HL-60 (cell line): ENCODE results near the gene PPP1R17.
A peak's percentile ranks its signal among the peaks of the same experiment; 100 is the strongest.

Source experiments
- DNase-seq, 2 experiments: peaks; one replicate each; pipeline ENCODE4 v3.0.0-alpha.2; 2010 to 2020; ENCODE audit warnings: low read depth in 1 of 2, low spot score in 1 of 2
- H3K27ac ChIP-seq: fragments of 250-450 bp; sonication (Bioruptor Pico); replicated peaks from 2 replicates; pipeline ENCODE4 v1.5.1; 2020; ENCODE audit warnings: mild to moderate bottlenecking, moderate library complexity
- H3K27me3 ChIP-seq: fragments of 250-450 bp; sonication (Bioruptor Pico); 2 replicates; pipeline ENCODE4 v1.5.1; 2021; ENCODE audit warnings: mild to moderate bottlenecking, moderate library complexity; ENCODE audit not compliant: insufficient read depth, poor library complexity, severe bottlenecking
- H3K4me3 ChIP-seq: replicated peaks from 2 replicates; pipeline ENCODE4 v1.5.1; 2011; ENCODE audit warnings: mild to moderate bottlenecking, control low read depth, low read length; ENCODE audit not compliant: insufficient read depth
- GABPA ChIP-seq: IDR thresholded peaks from 2 replicates; pipeline ENCODE4 v1.6.1; 2012; ENCODE audit warnings: low read depth
- POLR2AphosphoS5 ChIP-seq: IDR thresholded peaks from 2 replicates; pipeline ENCODE4 v1.6.1; 2012; ENCODE audit warnings: low read depth
- SPI1 ChIP-seq: IDR thresholded peaks from 2 replicates; pipeline ENCODE4 v1.6.1; 2012; ENCODE audit warnings: low read depth, mild to moderate bottlenecking, borderline replicate concordance
- TF ChIP-seq, protein P1 (sequence below): IDR thresholded peaks from one replicate; pipeline ENCODE4 v1.5.1; 2011; ENCODE audit warnings: low read length, control low read depth, inconsistent platforms; ENCODE audit not compliant: insufficient read depth
- TF ChIP-seq, protein P2 (sequence below): IDR thresholded peaks from 2 replicates; pipeline ENCODE4 v1.6.1; 2012; ENCODE audit warnings: low read depth; ENCODE audit not compliant: insufficient replicate concordance

Gene PPP1R17

DNA sequence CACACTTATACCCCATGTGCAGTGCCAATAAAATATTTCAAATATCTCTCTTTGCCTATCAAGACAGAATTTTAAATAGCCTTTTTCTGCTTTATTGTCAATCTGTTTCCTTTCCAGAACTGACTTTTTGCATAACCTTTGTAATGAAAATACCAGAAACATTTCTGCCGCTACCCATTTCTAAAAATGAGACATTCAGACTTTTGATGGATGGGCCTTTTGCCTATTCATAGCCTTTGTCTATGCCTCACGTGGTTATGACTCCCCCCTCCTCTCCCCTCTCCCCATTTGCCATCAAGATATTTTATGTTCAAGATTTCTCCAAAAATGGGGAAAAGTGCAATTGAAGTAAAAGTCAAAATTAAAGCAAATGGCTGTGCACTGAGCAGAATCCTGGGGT, 5.9 kb downstream of the PPP1R17 start:
- TF ChIP-seq, protein P1, sequence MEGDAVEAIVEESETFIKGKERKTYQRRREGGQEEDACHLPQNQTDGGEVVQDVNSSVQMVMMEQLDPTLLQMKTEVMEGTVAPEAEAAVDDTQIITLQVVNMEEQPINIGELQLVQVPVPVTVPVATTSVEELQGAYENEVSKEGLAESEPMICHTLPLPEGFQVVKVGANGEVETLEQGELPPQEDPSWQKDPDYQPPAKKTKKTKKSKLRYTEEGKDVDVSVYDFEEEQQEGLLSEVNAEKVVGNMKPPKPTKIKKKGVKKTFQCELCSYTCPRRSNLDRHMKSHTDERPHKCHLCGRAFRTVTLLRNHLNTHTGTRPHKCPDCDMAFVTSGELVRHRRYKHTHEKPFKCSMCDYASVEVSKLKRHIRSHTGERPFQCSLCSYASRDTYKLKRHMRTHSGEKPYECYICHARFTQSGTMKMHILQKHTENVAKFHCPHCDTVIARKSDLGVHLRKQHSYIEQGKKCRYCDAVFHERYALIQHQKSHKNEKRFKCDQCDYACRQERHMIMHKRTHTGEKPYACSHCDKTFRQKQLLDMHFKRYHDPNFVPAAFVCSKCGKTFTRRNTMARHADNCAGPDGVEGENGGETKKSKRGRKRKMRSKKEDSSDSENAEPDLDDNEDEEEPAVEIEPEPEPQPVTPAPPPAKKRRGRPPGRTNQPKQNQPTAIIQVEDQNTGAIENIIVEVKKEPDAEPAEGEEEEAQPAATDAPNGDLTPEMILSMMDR: no peak
- TF ChIP-seq POLR2AphosphoS5 (no peak), GABPA (no peak), SPI1 (no peak)
- TF ChIP-seq, protein P2, sequence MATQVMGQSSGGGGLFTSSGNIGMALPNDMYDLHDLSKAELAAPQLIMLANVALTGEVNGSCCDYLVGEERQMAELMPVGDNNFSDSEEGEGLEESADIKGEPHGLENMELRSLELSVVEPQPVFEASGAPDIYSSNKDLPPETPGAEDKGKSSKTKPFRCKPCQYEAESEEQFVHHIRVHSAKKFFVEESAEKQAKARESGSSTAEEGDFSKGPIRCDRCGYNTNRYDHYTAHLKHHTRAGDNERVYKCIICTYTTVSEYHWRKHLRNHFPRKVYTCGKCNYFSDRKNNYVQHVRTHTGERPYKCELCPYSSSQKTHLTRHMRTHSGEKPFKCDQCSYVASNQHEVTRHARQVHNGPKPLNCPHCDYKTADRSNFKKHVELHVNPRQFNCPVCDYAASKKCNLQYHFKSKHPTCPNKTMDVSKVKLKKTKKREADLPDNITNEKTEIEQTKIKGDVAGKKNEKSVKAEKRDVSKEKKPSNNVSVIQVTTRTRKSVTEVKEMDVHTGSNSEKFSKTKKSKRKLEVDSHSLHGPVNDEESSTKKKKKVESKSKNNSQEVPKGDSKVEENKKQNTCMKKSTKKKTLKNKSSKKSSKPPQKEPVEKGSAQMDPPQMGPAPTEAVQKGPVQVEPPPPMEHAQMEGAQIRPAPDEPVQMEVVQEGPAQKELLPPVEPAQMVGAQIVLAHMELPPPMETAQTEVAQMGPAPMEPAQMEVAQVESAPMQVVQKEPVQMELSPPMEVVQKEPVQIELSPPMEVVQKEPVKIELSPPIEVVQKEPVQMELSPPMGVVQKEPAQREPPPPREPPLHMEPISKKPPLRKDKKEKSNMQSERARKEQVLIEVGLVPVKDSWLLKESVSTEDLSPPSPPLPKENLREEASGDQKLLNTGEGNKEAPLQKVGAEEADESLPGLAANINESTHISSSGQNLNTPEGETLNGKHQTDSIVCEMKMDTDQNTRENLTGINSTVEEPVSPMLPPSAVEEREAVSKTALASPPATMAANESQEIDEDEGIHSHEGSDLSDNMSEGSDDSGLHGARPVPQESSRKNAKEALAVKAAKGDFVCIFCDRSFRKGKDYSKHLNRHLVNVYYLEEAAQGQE: no peak
- Histone ChIP-seq H3K27ac (no peak overlapping the region), H3K27me3 (peaks cover 10% of the 10 kb centered on the region)

GRCh38 chr7:31695859-31696614, 9.0 kb downstream of the PPP1R17 start:
- Histone ChIP-seq H3K27ac (no peak overlapping the region), H3K27me3 (peaks cover 15% of the 10 kb centered on the region), H3K4me3 (no peak overlapping the region)
- TF ChIP-seq POLR2AphosphoS5 (no peak), GABPA (no peak), SPI1 (no peak)
- TF ChIP-seq, protein P2: no peak
- TF ChIP-seq, protein P1: no peak
- DNase-seq: peak in 1 of 2 experiments; percentile 68

More for the DNA sequence above, 5.9 kb downstream of the PPP1R17 start:
- DNase-seq: no peak
- H3K4me3 ChIP-seq: no peak overlapping the region

GRCh38 chr7:31699050-31699449, 12.0 kb downstream of the PPP1R17 start:
- TF ChIP-seq, protein P2: no peak
- TF ChIP-seq GABPA (no peak), SPI1 (no peak), POLR2AphosphoS5 (no peak)
- TF ChIP-seq, protein P1: no peak

More at GRCh38 chr7:31699050-31699449, 12.0 kb downstream of the PPP1R17 start:
- Histone ChIP-seq H3K4me3 (no peak overlapping the region), H3K27me3 (peaks cover 9% of the 10 kb centered on the region), H3K27ac (no peak overlapping the region)
- DNase-seq: no peak
